Measurements from ENCODE around the gene KRT13. TPM values are rescaled to one million over a fixed set of nuclear protein-coding genes. Genes with fewer than 3 reads are reported as not detected.

The KRT13 gene
- total RNA-seq, 1 donor = 0.73 TPM

DNA sequence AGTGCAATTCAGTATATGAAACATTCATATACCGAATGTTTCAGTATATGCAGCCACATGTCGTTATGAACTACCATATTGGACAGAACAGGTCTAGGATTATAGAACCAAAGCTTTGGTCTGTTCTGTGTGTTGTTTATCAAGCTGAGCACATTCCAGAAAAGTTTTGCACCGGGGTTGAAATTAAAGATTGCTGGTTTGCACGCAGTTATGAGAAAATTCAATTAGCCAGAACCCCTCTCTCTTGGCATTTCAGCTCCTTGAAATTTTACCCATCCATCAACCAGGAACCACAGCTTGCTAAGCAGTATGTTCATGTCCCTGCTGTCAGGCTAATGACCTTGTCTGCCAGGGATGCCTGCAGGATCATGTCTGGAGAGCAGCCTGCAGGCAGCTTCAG, 47.7 kb downstream of the KRT13 start:
- Histone ChIP-seq H3K27me3 (ENCODE audit: insufficient read depth, low read length) (no peaks in the 10 kb centered on the region), H3K4me3 (ENCODE audit: low read length) (no peak overlapping the region), H3K9me3 (ENCODE audit: low read depth, low read length) (no peaks in the 10 kb centered on the region), H3K4me1 (ENCODE audit: insufficient read depth, low read length) (no peaks in the 10 kb centered on the region)

DNA sequence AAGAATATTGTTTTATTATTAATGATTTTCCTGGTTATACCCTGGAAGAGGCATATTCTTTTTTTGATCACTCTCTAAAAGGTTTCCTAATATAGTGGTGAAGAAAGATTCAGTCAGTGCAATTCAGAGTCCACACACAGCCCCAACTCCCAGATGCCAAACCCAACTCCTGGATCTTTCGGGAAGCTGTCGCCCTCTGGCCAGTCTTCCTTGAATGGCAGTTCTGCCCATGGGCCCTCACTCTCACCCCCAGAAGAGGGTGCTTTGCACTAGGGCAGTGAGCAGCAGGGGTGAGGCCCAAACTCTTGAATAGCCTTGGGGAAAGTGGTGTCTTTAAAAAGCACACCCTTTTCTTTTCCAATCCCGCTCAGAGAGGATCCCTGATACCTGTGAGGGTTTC, 49.2 kb downstream of the KRT13 start:
- Histone ChIP-seq H3K4me1 (ENCODE audit: insufficient read depth, low read length) (no peaks in the 10 kb centered on the region), H3K27me3 (ENCODE audit: insufficient read depth, low read length) (no peaks in the 10 kb centered on the region), H3K9me3 (ENCODE audit: low read depth, low read length) (no peaks in the 10 kb centered on the region), H3K4me3 (ENCODE audit: low read length) (no peak overlapping the region)

DNA sequence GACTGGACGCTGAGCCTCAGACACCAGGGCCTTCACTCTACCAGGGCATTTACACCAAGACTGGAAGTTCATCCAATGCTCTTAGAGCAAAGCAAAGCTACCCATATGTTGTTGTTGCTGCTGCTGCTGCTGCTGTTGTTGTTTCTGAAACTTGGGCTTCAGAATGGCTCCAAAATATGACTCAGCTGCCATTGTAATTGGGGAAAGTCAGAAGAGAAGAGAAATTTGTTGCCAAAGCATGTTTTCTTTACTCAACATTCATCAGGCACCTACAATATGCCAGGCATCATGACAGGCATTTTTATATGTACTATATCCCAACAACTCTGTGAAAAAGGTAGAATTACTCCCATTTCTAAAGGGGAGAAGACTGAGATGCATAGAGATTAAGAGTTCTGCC, 50.2 kb downstream of the KRT13 start:
- Histone ChIP-seq H3K4me3 (ENCODE audit: low read length) (no peak overlapping the region), H3K4me1 (ENCODE audit: insufficient read depth, low read length) (no peaks in the 10 kb centered on the region), H3K27me3 (ENCODE audit: insufficient read depth, low read length) (no peaks in the 10 kb centered on the region), H3K9me3 (ENCODE audit: low read depth, low read length) (no peaks in the 10 kb centered on the region)

DNA sequence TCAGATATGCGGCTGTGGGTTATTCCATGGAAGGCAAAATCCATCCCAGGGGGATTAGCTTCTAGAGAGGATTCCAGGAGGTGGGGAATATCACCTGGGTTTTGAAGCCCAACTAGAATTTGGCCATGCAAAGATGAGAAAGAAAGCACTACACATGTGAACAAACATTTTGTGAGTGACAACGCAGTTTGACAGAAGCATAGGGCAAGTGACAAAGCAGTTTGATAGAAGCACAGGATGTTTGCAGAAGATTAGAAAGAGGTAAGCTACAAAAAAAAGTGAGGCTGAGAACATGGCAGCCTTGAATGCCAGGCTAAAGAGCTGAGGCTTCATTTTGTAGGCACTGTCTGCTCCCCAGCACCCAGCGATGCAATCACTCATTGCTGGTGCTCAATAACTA, 52.3 kb downstream of the KRT13 start:
- Histone ChIP-seq H3K9me3 (ENCODE audit: low read depth, low read length) (no peaks in the 10 kb centered on the region), H3K4me1 (ENCODE audit: insufficient read depth, low read length) (no peaks in the 10 kb centered on the region), H3K4me3 (ENCODE audit: low read length) (no peak overlapping the region), H3K27me3 (ENCODE audit: insufficient read depth, low read length) (no peaks in the 10 kb centered on the region)

DNA sequence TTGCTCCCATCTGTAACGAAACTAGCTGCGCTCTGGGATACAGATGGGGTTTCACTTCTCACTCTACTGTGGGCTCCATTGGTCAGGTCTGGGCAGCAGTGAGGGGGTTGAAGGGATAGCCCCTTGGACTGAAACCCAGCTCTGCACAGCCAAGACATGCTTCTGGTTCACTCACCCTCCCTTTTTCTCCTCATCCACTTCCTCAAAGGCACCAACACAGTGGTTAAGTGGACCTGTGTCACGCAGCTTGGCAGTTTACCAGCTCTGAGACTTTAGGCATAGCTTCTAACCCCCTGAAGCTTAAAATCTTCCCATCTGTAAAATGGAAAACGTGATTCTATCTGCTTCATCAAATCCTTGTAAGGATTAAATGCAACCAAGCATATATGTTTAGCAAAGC, 53.1 kb downstream of the KRT13 start:
- H3K4me3 ChIP-seq (ENCODE audit: low read length) = no peak overlapping the region
- no peaks in the 10 kb centered on the region for H3K9me3 ChIP-seq (ENCODE audit: low read depth, low read length)
- H3K4me1 ChIP-seq (ENCODE audit: insufficient read depth, low read length) = no peaks in the 10 kb centered on the region
- no peaks in the 10 kb centered on the region for H3K27me3 ChIP-seq (ENCODE audit: insufficient read depth, low read length)

DNA sequence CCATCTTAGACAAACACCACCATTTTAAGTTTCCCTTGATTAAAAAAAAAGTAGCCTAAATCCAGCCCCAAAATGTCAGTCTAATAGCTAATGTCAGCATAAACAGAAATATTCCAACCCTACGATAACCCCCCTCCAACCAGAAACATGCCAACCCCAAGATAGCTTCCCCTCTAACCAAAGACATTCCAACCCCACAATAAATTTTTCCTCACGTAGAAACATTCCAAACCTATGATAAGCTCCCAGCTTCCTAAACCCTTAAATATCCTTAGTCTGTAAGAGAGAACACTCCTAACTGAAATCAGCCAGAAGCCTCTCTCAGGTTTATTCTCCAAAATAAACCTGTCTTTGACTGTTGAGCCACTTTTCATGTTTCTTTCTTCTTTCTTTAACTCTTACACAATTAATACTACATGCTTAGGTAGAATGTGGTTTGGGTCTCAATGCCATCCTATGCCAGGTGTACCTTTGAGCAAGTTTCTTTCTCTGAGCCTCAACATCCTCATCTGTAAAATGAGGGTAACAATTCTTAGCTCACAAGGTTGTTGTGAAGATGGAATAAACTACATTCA, 54.2 kb downstream of the KRT13 start:
- H3K4me1 ChIP-seq (ENCODE audit: insufficient read depth, low read length) = no peaks in the 10 kb centered on the region
- H3K27me3 ChIP-seq (ENCODE audit: insufficient read depth, low read length) = no peaks in the 10 kb centered on the region

More for the DNA sequence above, 54.2 kb downstream of the KRT13 start:
- no peak overlapping the region for H3K4me3 ChIP-seq (ENCODE audit: low read length)
- no peaks in the 10 kb centered on the region for H3K9me3 ChIP-seq (ENCODE audit: low read depth, low read length)

Other genes starting within 250 kb of the KRT13 start
- not detected for gene KRTAP9-6, start 240.2 kb downstream of the KRT13 start, total RNA-seq
- gene KRTAP9-7, start 229.9 kb downstream of the KRT13 start, total RNA-seq = not detected
- not detected for gene KRTAP29-1, start 202.8 kb downstream of the KRT13 start, total RNA-seq
- 0.21 TPM for gene KRTAP16-1, start 196.3 kb downstream of the KRT13 start, total RNA-seq
- not detected for gene KRTAP17-1, start 189.9 kb downstream of the KRT13 start, total RNA-seq
- gene KRT33A, start 154.8 kb downstream of the KRT13 start, total RNA-seq = not detected
- not detected for gene KRT33B, start 135.8 kb downstream of the KRT13 start, total RNA-seq
- gene KRT34, start 123.3 kb downstream of the KRT13 start, total RNA-seq = 0.10 TPM
- gene KRT31, start 108.0 kb downstream of the KRT13 start, total RNA-seq = not detected
- not detected for gene KRT37, start 81.0 kb downstream of the KRT13 start, total RNA-seq
- not detected for gene KRT38, start 64.6 kb downstream of the KRT13 start, total RNA-seq
- not detected for gene KRT32, start 38.2 kb downstream of the KRT13 start, total RNA-seq
- not detected for gene KRT35, start 24.5 kb downstream of the KRT13 start, total RNA-seq
- gene KRT36, start 15.7 kb downstream of the KRT13 start, total RNA-seq = not detected
- gene KRT15, start 13.3 kb upstream of the KRT13 start, total RNA-seq = not detected
- gene KRT19, start 22.7 kb upstream of the KRT13 start, total RNA-seq = 0.21 TPM
- 0.10 TPM for gene KRT9, start 66.4 kb upstream of the KRT13 start, total RNA-seq
- not detected for gene KRT14, start 81.3 kb upstream of the KRT13 start, total RNA-seq
- gene KRT16, start 107.2 kb upstream of the KRT13 start, total RNA-seq = not detected
- 0.42 TPM for gene KRT17, start 119.0 kb upstream of the KRT13 start, total RNA-seq
- 719 TPM for gene EIF1, start 183.3 kb upstream of the KRT13 start, total RNA-seq
- gene GAST, start 206.7 kb upstream of the KRT13 start, total RNA-seq = not detected
- not detected for gene HAP1, start 229.0 kb upstream of the KRT13 start, total RNA-seq